ENCODE measurements around the gene HSBP1L1. TPM values are rescaled to one million over a fixed set of nuclear protein-coding genes. Genes with fewer than 3 reads are reported as not detected.
A peak's percentile ranks its signal among the peaks of the same experiment; 100 is the strongest.

Gene HSBP1L1
- total and polyA plus RNA-seq, 2 of the 13 experiments (the other 11 are each of a cell fraction or from before 2014, with no cell fraction given) = 22.6 to 45.1 TPM

DNA sequence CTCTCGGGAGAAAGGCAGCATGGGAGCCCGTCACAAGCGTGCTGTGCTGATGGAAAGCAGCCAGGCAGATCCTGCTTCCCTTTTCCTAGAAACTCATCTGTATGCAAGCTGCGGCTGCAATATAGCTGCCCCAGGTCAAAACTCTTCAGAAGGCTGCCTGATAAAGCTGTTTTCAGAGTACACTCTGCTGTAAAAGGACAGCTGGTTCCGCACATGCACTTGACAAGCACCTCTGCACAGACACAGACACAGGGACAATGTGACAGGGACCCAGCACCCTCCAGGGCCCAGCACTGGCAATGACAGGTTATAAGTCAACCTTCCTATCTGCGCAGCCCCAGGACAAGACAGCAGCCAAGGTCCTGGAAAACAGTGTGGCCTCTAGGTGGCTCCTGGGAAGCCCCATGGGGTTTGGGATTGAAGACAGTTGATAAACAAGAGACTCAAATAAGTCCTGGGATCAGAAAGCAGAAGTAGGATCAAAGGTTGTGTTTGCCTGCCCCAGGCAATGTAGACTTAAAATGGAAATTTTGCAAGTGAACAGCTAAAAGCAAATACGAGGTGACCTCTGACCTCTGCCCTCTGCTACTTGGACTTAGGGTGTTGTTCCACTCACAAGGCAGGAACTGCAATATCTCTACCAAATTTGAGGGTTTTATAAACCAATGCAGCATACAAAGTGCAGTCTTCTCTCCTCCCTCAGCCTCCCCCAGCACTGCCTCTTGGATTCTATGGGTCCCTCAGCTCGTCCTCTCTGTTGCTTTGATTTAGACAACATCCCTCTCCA is 29.9 kb upstream of the HSBP1L1 start (continued):
- TF ChIP-seq THYN1 (CRISPR knock-in tag; IDR thresholded peaks at IDR 0.05; ENCODE audit: borderline replicate concordance, low read depth) = no peak
- TF ChIP-seq ZNF256 (CRISPR knock-in tag; conservative IDR thresholded peaks at IDR 0.05) = 0 out of 2 replicates have a peak, but pooled peaks have one; percentile 62
- TF ChIP-seq, protein P1, sequence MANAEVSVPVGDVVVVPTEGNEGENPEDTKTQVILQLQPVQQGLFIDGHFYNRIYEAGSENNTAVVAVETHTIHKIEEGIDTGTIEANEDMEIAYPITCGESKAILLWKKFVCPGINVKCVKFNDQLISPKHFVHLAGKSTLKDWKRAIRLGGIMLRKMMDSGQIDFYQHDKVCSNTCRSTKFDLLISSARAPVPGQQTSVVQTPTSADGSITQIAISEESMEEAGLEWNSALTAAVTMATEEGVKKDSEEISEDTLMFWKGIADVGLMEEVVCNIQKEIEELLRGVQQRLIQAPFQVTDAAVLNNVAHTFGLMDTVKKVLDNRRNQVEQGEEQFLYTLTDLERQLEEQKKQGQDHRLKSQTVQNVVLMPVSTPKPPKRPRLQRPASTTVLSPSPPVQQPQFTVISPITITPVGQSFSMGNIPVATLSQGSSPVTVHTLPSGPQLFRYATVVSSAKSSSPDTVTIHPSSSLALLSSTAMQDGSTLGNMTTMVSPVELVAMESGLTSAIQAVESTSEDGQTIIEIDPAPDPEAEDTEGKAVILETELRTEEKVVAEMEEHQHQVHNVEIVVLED (CRISPR knock-in tag; IDR thresholded peaks at IDR 0.05; ENCODE audit: borderline replicate concordance) = peak; percentile 84
- TF ChIP-seq, protein P2, sequence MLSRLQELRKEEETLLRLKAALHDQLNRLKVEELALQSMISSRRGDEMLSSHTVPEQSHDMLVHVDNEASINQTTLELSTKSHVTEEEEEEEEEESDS (CRISPR knock-in tag; IDR thresholded peaks at IDR 0.05; ENCODE audit: borderline replicate concordance) = peak; percentile 40; the same call in 1 of the 2 replicates
- TF ChIP-seq TEAD3 (CRISPR knock-in tag; optimal IDR thresholded peaks at IDR 0.05; ENCODE audit: borderline replicate concordance) = peak; percentile 68
- TF ChIP-seq ZNF775 (CRISPR knock-in tag; IDR thresholded peaks at IDR 0.05; ENCODE audit: borderline replicate concordance) = no peak
- no peak for TF ChIP-seq ZKSCAN1 (IDR thresholded peaks at IDR 0.05; ENCODE audit: low read length)
- TF ChIP-seq, protein P3, sequence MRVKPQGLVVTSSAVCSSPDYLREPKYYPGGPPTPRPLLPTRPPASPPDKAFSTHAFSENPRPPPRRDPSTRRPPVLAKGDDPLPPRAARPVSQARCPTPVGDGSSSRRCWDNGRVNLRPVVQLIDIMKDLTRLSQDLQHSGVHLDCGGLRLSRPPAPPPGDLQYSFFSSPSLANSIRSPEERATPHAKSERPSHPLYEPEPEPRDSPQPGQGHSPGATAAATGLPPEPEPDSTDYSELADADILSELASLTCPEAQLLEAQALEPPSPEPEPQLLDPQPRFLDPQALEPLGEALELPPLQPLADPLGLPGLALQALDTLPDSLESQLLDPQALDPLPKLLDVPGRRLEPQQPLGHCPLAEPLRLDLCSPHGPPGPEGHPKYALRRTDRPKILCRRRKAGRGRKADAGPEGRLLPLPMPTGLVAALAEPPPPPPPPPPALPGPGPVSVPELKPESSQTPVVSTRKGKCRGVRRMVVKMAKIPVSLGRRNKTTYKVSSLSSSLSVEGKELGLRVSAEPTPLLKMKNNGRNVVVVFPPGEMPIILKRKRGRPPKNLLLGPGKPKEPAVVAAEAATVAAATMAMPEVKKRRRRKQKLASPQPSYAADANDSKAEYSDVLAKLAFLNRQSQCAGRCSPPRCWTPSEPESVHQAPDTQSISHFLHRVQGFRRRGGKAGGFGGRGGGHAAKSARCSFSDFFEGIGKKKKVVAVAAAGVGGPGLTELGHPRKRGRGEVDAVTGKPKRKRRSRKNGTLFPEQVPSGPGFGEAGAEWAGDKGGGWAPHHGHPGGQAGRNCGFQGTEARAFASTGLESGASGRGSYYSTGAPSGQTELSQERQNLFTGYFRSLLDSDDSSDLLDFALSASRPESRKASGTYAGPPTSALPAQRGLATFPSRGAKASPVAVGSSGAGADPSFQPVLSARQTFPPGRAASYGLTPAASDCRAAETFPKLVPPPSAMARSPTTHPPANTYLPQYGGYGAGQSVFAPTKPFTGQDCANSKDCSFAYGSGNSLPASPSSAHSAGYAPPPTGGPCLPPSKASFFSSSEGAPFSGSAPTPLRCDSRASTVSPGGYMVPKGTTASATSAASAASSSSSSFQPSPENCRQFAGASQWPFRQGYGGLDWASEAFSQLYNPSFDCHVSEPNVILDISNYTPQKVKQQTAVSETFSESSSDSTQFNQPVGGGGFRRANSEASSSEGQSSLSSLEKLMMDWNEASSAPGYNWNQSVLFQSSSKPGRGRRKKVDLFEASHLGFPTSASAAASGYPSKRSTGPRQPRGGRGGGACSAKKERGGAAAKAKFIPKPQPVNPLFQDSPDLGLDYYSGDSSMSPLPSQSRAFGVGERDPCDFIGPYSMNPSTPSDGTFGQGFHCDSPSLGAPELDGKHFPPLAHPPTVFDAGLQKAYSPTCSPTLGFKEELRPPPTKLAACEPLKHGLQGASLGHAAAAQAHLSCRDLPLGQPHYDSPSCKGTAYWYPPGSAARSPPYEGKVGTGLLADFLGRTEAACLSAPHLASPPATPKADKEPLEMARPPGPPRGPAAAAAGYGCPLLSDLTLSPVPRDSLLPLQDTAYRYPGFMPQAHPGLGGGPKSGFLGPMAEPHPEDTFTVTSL (CRISPR knock-in tag; IDR thresholded peaks at IDR 0.05; ENCODE audit: borderline replicate concordance) = peak; percentile 93
- TF ChIP-seq KDM2A (CRISPR knock-in tag; IDR thresholded peaks at IDR 0.05; ENCODE audit: borderline replicate concordance, low read depth) = peak; percentile 71; the same call in 1 of the 2 replicates
- no peak for TF ChIP-seq ZNF274 (CRISPR knock-in tag; IDR thresholded peaks at IDR 0.05)
- TF ChIP-seq ZNF260 (CRISPR knock-in tag; IDR thresholded peaks at IDR 0.05; ENCODE audit: borderline replicate concordance, low read depth) = no peak
- peak; percentile 96 for TF ChIP-seq REPIN1 (CRISPR knock-in tag; IDR thresholded peaks at IDR 0.05; ENCODE audit: borderline replicate concordance, low read depth)
- TF ChIP-seq CBFB (CRISPR knock-in tag; IDR thresholded peaks at IDR 0.05) = no peak
- TF ChIP-seq ZNF383 (CRISPR knock-in tag; IDR thresholded peaks at IDR 0.05; ENCODE audit: borderline replicate concordance) = 0 out of 2 replicates have a peak, but pooled peaks have one; percentile 6
- TF ChIP-seq, protein P4, sequence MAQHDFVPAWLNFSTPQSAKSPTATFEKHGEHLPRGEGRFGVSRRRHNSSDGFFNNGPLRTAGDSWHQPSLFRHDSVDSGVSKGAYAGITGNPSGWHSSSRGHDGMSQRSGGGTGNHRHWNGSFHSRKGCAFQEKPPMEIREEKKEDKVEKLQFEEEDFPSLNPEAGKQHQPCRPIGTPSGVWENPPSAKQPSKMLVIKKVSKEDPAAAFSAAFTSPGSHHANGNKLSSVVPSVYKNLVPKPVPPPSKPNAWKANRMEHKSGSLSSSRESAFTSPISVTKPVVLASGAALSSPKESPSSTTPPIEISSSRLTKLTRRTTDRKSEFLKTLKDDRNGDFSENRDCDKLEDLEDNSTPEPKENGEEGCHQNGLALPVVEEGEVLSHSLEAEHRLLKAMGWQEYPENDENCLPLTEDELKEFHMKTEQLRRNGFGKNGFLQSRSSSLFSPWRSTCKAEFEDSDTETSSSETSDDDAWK (CRISPR knock-in tag; IDR thresholded peaks at IDR 0.05) = no peak
- peak; percentile 93; the same call in 2 of the 3 replicates for TF ChIP-seq MXI1 (IDR thresholded peaks at IDR 0.05; ENCODE audit: borderline replicate concordance, low read depth, low read length)
- peak; percentile 94 for TF ChIP-seq SALL1 (CRISPR knock-in tag; IDR thresholded peaks at IDR 0.05)
- TF ChIP-seq ZMYM2 (CRISPR knock-in tag; IDR thresholded peaks at IDR 0.05) = peak; percentile 93
- TF ChIP-seq ZNF431 (CRISPR knock-in tag; IDR thresholded peaks at IDR 0.05; ENCODE audit: borderline replicate concordance, low read depth) = peak; percentile 71; the same call in 1 of the 2 replicates
- TF ChIP-seq PPARG (CRISPR knock-in tag; conservative IDR thresholded peaks at IDR 0.05) = peak; percentile 95

All from HepG2 (cell line).